ENCODE measurements around the gene MACROD1. TPM values are rescaled to one million over a fixed set of nuclear protein-coding genes. Genes with fewer than 3 reads are reported as not detected.
A peak's percentile ranks its signal among the peaks of the same experiment; 100 is the strongest.

Gene MACROD1
- total RNA-seq, 5 donors from 2014 or later (not counting 1 experiment from before 2014, with no cell fraction given), result 6.0 to 14.8 (median 10.4) TPM

- 96% methylated on average over 14 of the region's 15 CpGs for WGBS (ENCODE audit: insufficient coverage)
- Mint-ChIP-seq H3K27ac (no peak overlapping the region), H3K27me3 (peaks cover 0 to 2% of the 10 kb centered on the region in 2 donors), H3K9me3 (no peaks in the 10 kb centered on the region), H3K4me1 (peaks cover 2 to 11% (median 4%) of the 10 kb centered on the region in 3 donors), H3K36me3 (no peaks in the 10 kb centered on the region), H3K4me3 (no peak overlapping the region)
- peaks cover 0 to 17% of the 10 kb centered on the region in 2 experiments for H3K27me3 ChIP-seq (replicated peaks in 1 of 2; ENCODE audit: control insufficient read depth in 2 of 2, extremely low read depth in 1 of 2, insufficient read depth in 2 of 2, low read length in 1 of 2)
- no peaks in the 10 kb centered on the region for H3K36me3 ChIP-seq (ENCODE audit: control insufficient read depth in 2 of 2, extremely low read depth in 1 of 2, insufficient read depth in 1 of 2, low read length in 1 of 2)
- CTCF ChIA-PET, result interaction anchor here in 1 of 2 donors (0.5 to 1.4 kb wide), 3 partner anchors 13 to 380 kb away, joined by 3 to 4 read pairs (median 3); no protein-coding TSS in a partner anchor
- no peak overlapping the region for H3K27ac ChIP-seq (ENCODE audit: low read length)
- no peaks in the 10 kb centered on the region for H3K9me3 ChIP-seq
- POLR2A ChIA-PET, result no interaction called here
- H3K4me3 ChIP-seq (ENCODE audit: control insufficient read depth in 1 of 2, extremely low read depth in 1 of 2, low read length in 1 of 2), result no peak overlapping the region
- no peak for ATAC-seq (replicated peaks in 1 of 4)
- H3K4me1 ChIP-seq (ENCODE audit: control insufficient read depth in 1 of 2, extremely low read depth in 1 of 2, insufficient read depth in 2 of 2, low read length in 2 of 2), result peaks cover 0 to 13% of the 10 kb centered on the region in 2 experiments
- DNase-seq, result no peak
These were observed 15.9 kb downstream of the MACROD1 start for GRCh38 chr11:64150051-64150450.

GRCh38 chr11:64148917-64149617 is 16.8 kb downstream of the MACROD1 start:
- Mint-ChIP-seq H3K36me3 (no peaks in the 10 kb centered on the region), H3K27ac (no peak overlapping the region), H3K4me1 (peaks cover 4 to 13% (median 5%) of the 10 kb centered on the region in 3 donors), H3K4me3 (no peak overlapping the region), H3K27me3 (peaks cover 0 to 2% of the 10 kb centered on the region in 2 donors), H3K9me3 (no peaks in the 10 kb centered on the region)
- ChIA-PET CTCF (interaction anchor here (0.5 to 1.4 kb wide), 4 partner anchors 15 to 379 kb away, joined by 3 to 4 read pairs (median 4); no protein-coding TSS in a partner anchor), POLR2A (no interaction called here)
- Histone ChIP-seq H3K27ac (ENCODE audit: low read length) (no peak overlapping the region), H3K4me1 (ENCODE audit: control insufficient read depth in 1 of 2, extremely low read depth in 1 of 2, insufficient read depth in 2 of 2, low read length in 2 of 2) (peaks cover 0 to 13% of the 10 kb centered on the region in 2 experiments), H3K27me3 (replicated peaks in 1 of 2; ENCODE audit: control insufficient read depth in 2 of 2, extremely low read depth in 1 of 2, insufficient read depth in 2 of 2, low read length in 1 of 2) (peaks cover 0 to 15% of the 10 kb centered on the region in 2 experiments), H3K4me3 (ENCODE audit: control insufficient read depth in 1 of 2, extremely low read depth in 1 of 2, low read length in 1 of 2) (no peak overlapping the region), H3K36me3 (ENCODE audit: control insufficient read depth in 2 of 2, extremely low read depth in 1 of 2, insufficient read depth in 1 of 2, low read length in 1 of 2) (no peaks in the 10 kb centered on the region), H3K9me3 (no peaks in the 10 kb centered on the region)
- DNase-seq, result no peak
- WGBS (ENCODE audit: insufficient coverage), result 88% methylated on average over 22 of the region's 25 CpGs
- ATAC-seq (replicated peaks in 1 of 4), result no peak

- H3K27ac ChIP-seq (ENCODE audit: low read length), result no peak overlapping the region
- Mint-ChIP-seq H3K27me3 (no peaks in the 10 kb centered on the region), H3K4me1 (peaks cover 8 to 20% (median 12%) of the 10 kb centered on the region in 3 donors), H3K36me3 (no peaks in the 10 kb centered on the region), H3K4me3 (no peak overlapping the region), H3K27ac (no peak overlapping the region), H3K9me3 (no peaks in the 10 kb centered on the region)
- POLR2A ChIA-PET, result interaction anchor here in 1 of 2 donors (0.7 kb wide), 1 partner anchor 145 kb away, joined by 4 read pairs; no protein-coding TSS in a partner anchor
- no peak overlapping the region for H3K4me3 ChIP-seq (ENCODE audit: control insufficient read depth in 1 of 2, extremely low read depth in 1 of 2, low read length in 1 of 2)
- DNase-seq, result peak; percentile 12 to 83 (median 63)
- WGBS (ENCODE audit: insufficient coverage), result 48% methylated on average over 8 of the region's 19 CpGs
- CTCF ChIA-PET, result interaction anchor here (0.6 to 1.2 kb wide), 3 partner anchors 311 to 405 kb away, joined by 3 to 7 read pairs (median 4); no protein-coding TSS in a partner anchor
- no peaks in the 10 kb centered on the region for H3K9me3 ChIP-seq
- no peaks in the 10 kb centered on the region for H3K36me3 ChIP-seq (ENCODE audit: control insufficient read depth in 2 of 2, extremely low read depth in 1 of 2, insufficient read depth in 1 of 2, low read length in 1 of 2)
- peaks cover 0 to 19% of the 10 kb centered on the region in 2 experiments for H3K4me1 ChIP-seq (ENCODE audit: control insufficient read depth in 1 of 2, extremely low read depth in 1 of 2, insufficient read depth in 2 of 2, low read length in 2 of 2)
- H3K27me3 ChIP-seq (replicated peaks in 1 of 2; ENCODE audit: control insufficient read depth in 2 of 2, extremely low read depth in 1 of 2, insufficient read depth in 2 of 2, low read length in 1 of 2), result peaks cover 0 to 8% of the 10 kb centered on the region in 2 experiments
- peak; percentile 38 to 63 (median 58) for ATAC-seq (replicated peaks in 1 of 4)
These were observed 17.5 kb downstream of the MACROD1 start for GRCh38 chr11:64148226-64148916.

GRCh38 chr11:64146036-64146955 is 19.6 kb downstream of the MACROD1 start:
- CTCF ChIA-PET, result no interaction called here
- no peaks in the 10 kb centered on the region for H3K36me3 Mint-ChIP-seq

GRCh38 chr11:64144587-64145472 is 21.1 kb downstream of the MACROD1 start:
- Mint-ChIP-seq H3K27me3 (no peaks in the 10 kb centered on the region), H3K36me3 (no peaks in the 10 kb centered on the region), H3K27ac (no peak overlapping the region), H3K9me3 (no peaks in the 10 kb centered on the region), H3K4me1 (peaks cover 8 to 21% (median 12%) of the 10 kb centered on the region in 3 donors), H3K4me3 (no peak overlapping the region)
- Histone ChIP-seq H3K9me3 (no peaks in the 10 kb centered on the region), H3K4me1 (ENCODE audit: control insufficient read depth in 1 of 2, extremely low read depth in 1 of 2, insufficient read depth in 2 of 2, low read length in 2 of 2) (peaks cover 3 to 13% of the 10 kb centered on the region in 2 experiments), H3K36me3 (ENCODE audit: control insufficient read depth in 2 of 2, extremely low read depth in 1 of 2, insufficient read depth in 1 of 2, low read length in 1 of 2) (peaks cover 0 to 3% of the 10 kb centered on the region in 2 donors), H3K27me3 (replicated peaks in 1 of 2; ENCODE audit: control insufficient read depth in 2 of 2, extremely low read depth in 1 of 2, insufficient read depth in 2 of 2, low read length in 1 of 2) (peaks cover 0 to 6% of the 10 kb centered on the region in 2 experiments), H3K4me3 (ENCODE audit: control insufficient read depth in 1 of 2, extremely low read depth in 1 of 2, low read length in 1 of 2) (no peak overlapping the region), H3K27ac (ENCODE audit: low read length) (no peak overlapping the region)
- ChIA-PET POLR2A (no interaction called here), CTCF (no interaction called here)
- 92% methylated on average over 31 of the region's 41 CpGs for WGBS (ENCODE audit: insufficient coverage)
- no peak for DNase-seq
- no peak for ATAC-seq (replicated peaks in 1 of 4)

More at GRCh38 chr11:64146036-64146955, 19.6 kb downstream of the MACROD1 start:
- peak in 34 of 35 experiments; percentile 14 to 76 (median 46) for DNase-seq
- peak; percentile 62 to 80 (median 66) for ATAC-seq (replicated peaks in 1 of 4)
- no peak overlapping the region for H3K27ac ChIP-seq (ENCODE audit: low read length)
- peaks cover 0 to 6% of the 10 kb centered on the region in 2 experiments for H3K27me3 ChIP-seq (replicated peaks in 1 of 2; ENCODE audit: control insufficient read depth in 2 of 2, extremely low read depth in 1 of 2, insufficient read depth in 2 of 2, low read length in 1 of 2)
- no peak overlapping the region for H3K4me3 ChIP-seq (ENCODE audit: control insufficient read depth in 1 of 2, extremely low read depth in 1 of 2, low read length in 1 of 2)
- POLR2A ChIA-PET, result no interaction called here
- H3K9me3 ChIP-seq, result no peaks in the 10 kb centered on the region
- WGBS (ENCODE audit: insufficient coverage), result 70% methylated on average over 14 of the region's 22 CpGs
- Mint-ChIP-seq H3K27me3 (no peaks in the 10 kb centered on the region), H3K9me3 (no peaks in the 10 kb centered on the region), H3K4me3 (no peak overlapping the region), H3K27ac (no peak overlapping the region), H3K4me1 (peaks cover 8 to 21% (median 12%) of the 10 kb centered on the region in 3 donors)
- H3K36me3 ChIP-seq (ENCODE audit: control insufficient read depth in 2 of 2, extremely low read depth in 1 of 2, insufficient read depth in 1 of 2, low read length in 1 of 2), result no peaks in the 10 kb centered on the region
- H3K4me1 ChIP-seq (ENCODE audit: control insufficient read depth in 1 of 2, extremely low read depth in 1 of 2, insufficient read depth in 2 of 2, low read length in 2 of 2), result peaks cover 3 to 13% of the 10 kb centered on the region in 2 experiments
